IPS-20b (cell line): ENCODE measurements around the gene SAYSD1.

Source experiments
- H3K27ac ChIP-seq: one replicate; pipeline ENCODE4 v1.5.1; 2013; ENCODE audit warnings: low read length
- H3K27me3 ChIP-seq: 2 replicates; pipeline ENCODE4 v1.6.1; 2013; ENCODE audit warnings: mild to moderate bottlenecking, low read length, inconsistent platforms; ENCODE audit not compliant: insufficient read depth
- H3K36me3 ChIP-seq: 2 replicates; pipeline ENCODE4 v1.6.1; 2013; ENCODE audit warnings: low read depth, mild to moderate bottlenecking, inconsistent platforms, low read length, moderate library complexity; ENCODE audit not compliant: insufficient read depth
- H3K4me1 ChIP-seq: 2 replicates; pipeline ENCODE4 v1.6.1; 2013; ENCODE audit warnings: mild to moderate bottlenecking, control low read depth, inconsistent platforms, low read length, moderate library complexity; ENCODE audit not compliant: insufficient read depth
- H3K4me3 ChIP-seq: 2 replicates; pipeline ENCODE4 v1.5.1; 2013; ENCODE audit warnings: mild to moderate bottlenecking, low read length, inconsistent platforms
- H3K9ac ChIP-seq: 2 replicates; pipeline ENCODE4 v1.6.1; 2013; ENCODE audit warnings: low read depth, mild to moderate bottlenecking, inconsistent platforms, low read length, moderate library complexity
- H3K9me3 ChIP-seq: 2 replicates; pipeline ENCODE4 v1.6.1; 2013; ENCODE audit warnings: mild to moderate bottlenecking, low read depth, low read length, inconsistent platforms; ENCODE audit not compliant: insufficient read depth

The SAYSD1 gene

GRCh38 chr6:39107034-39107433 is 8.0 kb downstream of the SAYSD1 start:
- no peak overlapping the region for H3K27ac ChIP-seq
- peaks cover 2% of the 10 kb centered on the region; the same call in 1 of the 2 replicates for H3K4me1 ChIP-seq
- H3K4me3 ChIP-seq = no peak overlapping the region
- no peaks in the 10 kb centered on the region for H3K27me3 ChIP-seq
- no peak overlapping the region for H3K9ac ChIP-seq
- H3K9me3 ChIP-seq = no peaks in the 10 kb centered on the region
- H3K36me3 ChIP-seq = peaks cover 25% of the 10 kb centered on the region

DNA sequence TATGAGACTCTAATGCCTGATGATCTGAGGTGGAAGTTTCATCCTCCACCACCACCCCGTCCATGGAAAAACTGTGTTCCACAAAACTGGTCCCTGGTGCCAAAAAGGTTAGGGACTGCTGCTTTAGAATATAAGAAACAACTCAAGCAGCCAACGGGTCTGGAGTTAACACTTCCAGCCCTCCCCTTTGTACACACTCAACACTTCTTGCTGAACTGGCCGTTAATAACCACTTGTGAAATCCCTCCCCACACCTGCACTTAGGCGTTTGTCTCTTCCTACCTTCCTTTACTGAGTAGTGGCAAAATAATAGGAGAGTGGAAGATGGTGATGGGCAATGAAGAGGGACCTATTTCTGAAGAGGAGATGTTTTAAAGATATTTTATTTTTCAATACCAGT is 10.5 kb downstream of the SAYSD1 start:
- peaks cover 15% of the 10 kb centered on the region for H3K36me3 ChIP-seq
- H3K4me3 ChIP-seq = no peak overlapping the region
- H3K9me3 ChIP-seq = no peaks in the 10 kb centered on the region
- peaks cover 10% of the 10 kb centered on the region; the same call in 1 of the 2 replicates for H3K4me1 ChIP-seq
- no peak overlapping the region for H3K27ac ChIP-seq
- no peak overlapping the region for H3K9ac ChIP-seq
- H3K27me3 ChIP-seq = no peaks in the 10 kb centered on the region

GRCh38 chr6:39102821-39103136 is 12.2 kb downstream of the SAYSD1 start:
- Histone ChIP-seq H3K36me3 (peaks cover 7% of the 10 kb centered on the region; the same call in 1 of the 2 replicates), H3K4me1 (peaks cover 10% of the 10 kb centered on the region; the same call in 1 of the 2 replicates), H3K9me3 (no peaks in the 10 kb centered on the region), H3K27ac (no peak overlapping the region), H3K4me3 (no peak overlapping the region), H3K27me3 (no peaks in the 10 kb centered on the region), H3K9ac (no peak overlapping the region)

- no peak overlapping the region for H3K4me3 ChIP-seq
- H3K36me3 ChIP-seq = peaks cover 7% of the 10 kb centered on the region; the same call in 1 of the 2 replicates
- H3K9me3 ChIP-seq = no peaks in the 10 kb centered on the region
- H3K9ac ChIP-seq = no peak overlapping the region
- H3K27me3 ChIP-seq = no peaks in the 10 kb centered on the region
- H3K27ac ChIP-seq = no peak overlapping the region
- peaks cover 10% of the 10 kb centered on the region; the same call in 1 of the 2 replicates for H3K4me1 ChIP-seq
These were observed 12.7 kb downstream of the SAYSD1 start for GRCh38 chr6:39102071-39102820.

GRCh38 chr6:39100358-39100757 is 14.6 kb downstream of the SAYSD1 start:
- H3K9me3 ChIP-seq = no peaks in the 10 kb centered on the region
- H3K27ac ChIP-seq = no peak overlapping the region
- peaks cover 5% of the 10 kb centered on the region; the same call in 1 of the 2 replicates for H3K36me3 ChIP-seq
- peaks cover 10% of the 10 kb centered on the region; the same call in 1 of the 2 replicates for H3K4me1 ChIP-seq
- H3K27me3 ChIP-seq = no peaks in the 10 kb centered on the region
- H3K4me3 ChIP-seq = no peak overlapping the region
- H3K9ac ChIP-seq = no peak overlapping the region

GRCh38 chr6:39095578-39095977 is 19.4 kb downstream of the SAYSD1 start:
- Histone ChIP-seq H3K27ac (no peak overlapping the region), H3K9ac (no peak overlapping the region), H3K36me3 (no peaks in the 10 kb centered on the region), H3K4me1 (peaks cover 14% of the 10 kb centered on the region; the same call in 1 of the 2 replicates), H3K9me3 (no peaks in the 10 kb centered on the region), H3K27me3 (no peaks in the 10 kb centered on the region), H3K4me3 (no peak overlapping the region)

GRCh38 chr6:39093149-39093708 is 21.8 kb downstream of the SAYSD1 start:
- Histone ChIP-seq H3K27ac (no peak overlapping the region), H3K4me1 (peaks cover 22% of the 10 kb centered on the region; the same call in 1 of the 2 replicates), H3K9ac (no peak overlapping the region), H3K4me3 (no peak overlapping the region), H3K36me3 (no peaks in the 10 kb centered on the region), H3K27me3 (no peaks in the 10 kb centered on the region), H3K9me3 (no peaks in the 10 kb centered on the region)

GRCh38 chr6:39092124-39092523 is 22.9 kb downstream of the SAYSD1 start:
- Histone ChIP-seq H3K4me3 (no peak overlapping the region), H3K27ac (no peak overlapping the region), H3K4me1 (peaks cover 31% of the 10 kb centered on the region; the same call in 1 of the 2 replicates), H3K36me3 (no peaks in the 10 kb centered on the region), H3K9me3 (no peaks in the 10 kb centered on the region), H3K27me3 (no peaks in the 10 kb centered on the region), H3K9ac (no peak overlapping the region)

DNA sequence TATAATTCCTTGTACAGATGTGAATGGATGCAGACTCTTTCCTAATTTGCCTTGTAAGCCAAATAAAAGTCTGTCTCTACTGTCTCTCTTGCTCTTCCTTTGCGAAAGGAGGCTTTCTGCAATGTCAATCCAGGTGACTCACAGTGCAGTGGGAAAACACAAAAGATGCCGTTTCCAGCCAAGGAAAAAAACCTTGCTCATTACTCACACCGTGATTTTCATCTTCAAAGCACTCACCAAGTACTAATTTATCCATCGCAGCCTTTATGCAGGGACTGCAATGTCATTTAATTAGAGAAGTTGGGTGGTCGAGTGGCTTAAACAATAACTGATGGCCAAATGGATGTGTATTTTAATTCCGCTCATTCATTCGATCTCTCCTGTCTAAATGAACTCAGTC is 23.8 kb downstream of the SAYSD1 start:
- no peak overlapping the region for H3K27ac ChIP-seq
- no peaks in the 10 kb centered on the region for H3K36me3 ChIP-seq
- H3K9me3 ChIP-seq = no peaks in the 10 kb centered on the region
- H3K4me1 ChIP-seq = peaks cover 31% of the 10 kb centered on the region; the same call in 1 of the 2 replicates
- H3K27me3 ChIP-seq = no peaks in the 10 kb centered on the region
- H3K9ac ChIP-seq = no peak overlapping the region
- H3K4me3 ChIP-seq = no peak overlapping the region

GRCh38 chr6:39090036-39090435 is 24.9 kb downstream of the SAYSD1 start:
- H3K36me3 ChIP-seq = no peaks in the 10 kb centered on the region
- H3K4me1 ChIP-seq = peaks cover 31% of the 10 kb centered on the region; the same call in 1 of the 2 replicates
- H3K27ac ChIP-seq = no peak overlapping the region
- H3K9ac ChIP-seq = no peak overlapping the region
- H3K9me3 ChIP-seq = no peaks in the 10 kb centered on the region
- H3K4me3 ChIP-seq = no peak overlapping the region
- no peaks in the 10 kb centered on the region for H3K27me3 ChIP-seq

GRCh38 chr6:39088331-39088730 is 26.7 kb downstream of the SAYSD1 start:
- Histone ChIP-seq H3K4me3 (peak overlapping the region; percentile 11; the same call in 1 of the 2 replicates), H3K27me3 (no peaks in the 10 kb centered on the region), H3K36me3 (no peaks in the 10 kb centered on the region), H3K9me3 (no peaks in the 10 kb centered on the region), H3K9ac (no peak overlapping the region), H3K27ac (no peak overlapping the region), H3K4me1 (peaks cover 29% of the 10 kb centered on the region; the same call in 1 of the 2 replicates)

DNA sequence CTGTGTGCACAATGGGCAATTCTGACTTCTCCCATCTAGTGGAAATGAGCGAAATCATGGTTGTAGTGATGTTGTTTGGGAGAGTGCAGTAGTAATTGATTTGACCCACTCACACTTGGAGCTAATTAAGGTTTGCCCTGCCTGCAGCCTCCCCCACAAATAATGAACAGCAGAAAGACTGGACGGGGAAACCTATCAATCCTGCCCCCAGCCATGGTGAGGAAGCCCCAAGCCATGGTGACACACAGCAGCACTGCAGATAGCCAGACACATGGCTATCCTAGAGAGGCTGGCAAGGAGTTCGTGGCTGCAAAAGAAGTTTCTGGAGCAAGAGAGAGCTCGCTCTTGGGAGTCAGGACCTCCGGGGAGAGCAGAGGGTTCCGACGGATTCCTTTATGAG is 27.8 kb downstream of the SAYSD1 start:
- H3K9me3 ChIP-seq = no peaks in the 10 kb centered on the region
- H3K27ac ChIP-seq = no peak overlapping the region
- no peak overlapping the region for H3K4me3 ChIP-seq
- H3K4me1 ChIP-seq = peaks cover 26% of the 10 kb centered on the region; the same call in 1 of the 2 replicates
- no peak overlapping the region for H3K9ac ChIP-seq
- no peaks in the 10 kb centered on the region for H3K27me3 ChIP-seq
- no peaks in the 10 kb centered on the region for H3K36me3 ChIP-seq
